Measurements from ENCODE around the gene RANGAP1.

DNA sequence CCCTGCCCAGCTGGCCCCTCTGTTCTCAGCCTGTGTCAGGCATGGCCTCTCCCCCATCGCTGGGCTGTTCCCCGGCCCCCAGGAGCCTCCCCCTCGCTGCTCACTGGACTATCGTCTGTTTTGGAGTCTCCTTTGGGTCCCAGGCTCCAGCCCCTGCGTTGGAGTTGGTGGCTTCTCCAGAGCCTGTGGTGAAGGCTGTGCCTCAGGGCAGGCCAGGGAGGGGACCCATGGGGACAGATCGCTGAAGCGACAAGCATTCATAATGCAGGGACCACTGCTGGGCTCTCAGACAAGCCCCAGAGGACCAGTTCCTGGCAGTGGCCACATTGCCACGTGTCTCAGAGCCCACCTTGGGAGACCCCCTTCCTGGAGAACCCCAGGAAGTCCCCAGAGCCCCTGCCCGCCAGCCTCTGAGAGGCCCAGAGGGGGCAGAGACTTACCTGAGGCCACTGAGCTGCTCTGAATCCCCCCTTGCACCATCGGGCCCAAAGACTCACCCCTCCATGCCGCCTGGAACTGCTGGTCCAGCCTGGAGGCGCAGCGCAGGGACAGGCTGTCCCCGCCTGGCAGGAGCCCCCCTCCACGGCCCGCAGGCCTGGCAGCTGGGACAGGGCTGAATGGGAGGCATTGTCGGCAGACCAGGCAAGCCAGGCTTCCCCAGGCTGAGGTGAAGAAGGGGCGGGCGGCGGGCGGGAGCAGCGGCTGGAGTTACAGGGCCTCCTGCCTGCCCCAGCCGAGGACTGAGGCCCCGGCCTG, 45.4 kb downstream of the RANGAP1 start, which contains the start of gene CHADL:
- no peak for TF ChIP-seq EZH2 (IDR thresholded peaks at IDR 0.05; ENCODE audit: borderline replicate concordance, insufficient read depth, low read depth, low read length, poor library complexity, severe bottlenecking)
- TF ChIP-seq, protein P1, sequence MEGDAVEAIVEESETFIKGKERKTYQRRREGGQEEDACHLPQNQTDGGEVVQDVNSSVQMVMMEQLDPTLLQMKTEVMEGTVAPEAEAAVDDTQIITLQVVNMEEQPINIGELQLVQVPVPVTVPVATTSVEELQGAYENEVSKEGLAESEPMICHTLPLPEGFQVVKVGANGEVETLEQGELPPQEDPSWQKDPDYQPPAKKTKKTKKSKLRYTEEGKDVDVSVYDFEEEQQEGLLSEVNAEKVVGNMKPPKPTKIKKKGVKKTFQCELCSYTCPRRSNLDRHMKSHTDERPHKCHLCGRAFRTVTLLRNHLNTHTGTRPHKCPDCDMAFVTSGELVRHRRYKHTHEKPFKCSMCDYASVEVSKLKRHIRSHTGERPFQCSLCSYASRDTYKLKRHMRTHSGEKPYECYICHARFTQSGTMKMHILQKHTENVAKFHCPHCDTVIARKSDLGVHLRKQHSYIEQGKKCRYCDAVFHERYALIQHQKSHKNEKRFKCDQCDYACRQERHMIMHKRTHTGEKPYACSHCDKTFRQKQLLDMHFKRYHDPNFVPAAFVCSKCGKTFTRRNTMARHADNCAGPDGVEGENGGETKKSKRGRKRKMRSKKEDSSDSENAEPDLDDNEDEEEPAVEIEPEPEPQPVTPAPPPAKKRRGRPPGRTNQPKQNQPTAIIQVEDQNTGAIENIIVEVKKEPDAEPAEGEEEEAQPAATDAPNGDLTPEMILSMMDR (IDR thresholded peaks at IDR 0.05) = no peak

Measured in B cell (primary cell).